GM19438 (cell line): ENCODE results near the gene NUP85.
A peak's percentile ranks its signal among the peaks of the same experiment; 100 is the strongest.
"Not testable (repeated sequence)": the region's sequence is repeated elsewhere in the genome, so short reads cannot be mapped to it uniquely, and the experiment has no call there.

Experiments
- ATAC-seq: cut with Tn5 transposase; IDR thresholded peaks from one replicate; pipeline ENCODE4 v1.9.1; 2021; ENCODE audit warnings: low read depth; ENCODE audit not compliant: unreplicated experiment

NUP85 gene

DNA sequence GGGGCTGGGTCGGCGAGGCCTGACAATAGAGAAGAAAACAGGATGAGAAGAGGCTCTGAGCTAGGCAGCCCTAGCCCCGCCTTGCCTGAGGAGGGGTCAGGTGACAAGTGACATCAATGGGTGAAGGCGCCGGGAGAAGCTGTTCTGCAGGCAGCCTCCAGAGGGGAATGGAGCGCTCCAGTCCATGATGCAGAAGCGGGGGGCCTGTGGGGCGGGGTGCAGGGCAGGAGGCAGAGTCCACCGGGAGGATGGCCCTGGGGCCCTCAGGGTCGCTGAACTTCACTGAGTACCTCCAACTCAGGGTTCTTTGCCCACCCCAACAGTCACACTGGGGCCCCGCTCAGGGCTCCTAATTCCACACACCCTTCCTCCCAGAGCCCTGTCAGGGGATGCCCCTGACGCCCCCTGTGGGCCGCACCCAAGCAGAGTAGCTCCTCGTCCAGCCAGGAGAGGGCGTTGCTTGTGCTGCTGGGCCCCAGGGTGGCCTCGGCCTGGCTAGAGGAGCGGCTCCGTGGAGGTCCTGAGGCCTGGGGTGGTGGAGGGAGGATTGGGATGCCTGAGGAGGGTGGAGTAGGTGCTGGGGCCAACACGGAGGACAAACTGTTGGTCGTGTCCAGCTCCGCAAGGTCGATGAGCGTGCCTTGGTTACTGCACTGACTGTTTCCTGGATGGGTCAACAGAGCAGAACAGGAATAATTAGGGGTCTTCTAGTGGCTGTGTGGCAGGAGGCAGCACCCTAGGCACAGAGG, 35.1 kb downstream of the NUP85 start:
- no peak for ATAC-seq

DNA sequence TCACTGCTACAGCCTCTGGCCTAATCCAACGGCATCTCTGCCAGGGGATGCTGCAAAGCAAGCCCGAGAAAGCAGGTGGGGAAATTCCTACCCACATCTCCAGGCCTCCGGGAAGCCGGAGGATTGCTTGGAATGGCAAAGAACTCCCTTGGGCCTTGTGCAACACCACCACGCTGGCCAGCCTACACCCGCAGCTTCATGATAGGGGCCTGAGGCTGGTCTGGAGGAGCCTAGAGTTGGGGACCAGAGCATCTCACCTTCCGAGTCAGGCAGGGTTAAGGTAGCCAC, 35.6 kb downstream of the NUP85 start:
- ATAC-seq = no peak

DNA sequence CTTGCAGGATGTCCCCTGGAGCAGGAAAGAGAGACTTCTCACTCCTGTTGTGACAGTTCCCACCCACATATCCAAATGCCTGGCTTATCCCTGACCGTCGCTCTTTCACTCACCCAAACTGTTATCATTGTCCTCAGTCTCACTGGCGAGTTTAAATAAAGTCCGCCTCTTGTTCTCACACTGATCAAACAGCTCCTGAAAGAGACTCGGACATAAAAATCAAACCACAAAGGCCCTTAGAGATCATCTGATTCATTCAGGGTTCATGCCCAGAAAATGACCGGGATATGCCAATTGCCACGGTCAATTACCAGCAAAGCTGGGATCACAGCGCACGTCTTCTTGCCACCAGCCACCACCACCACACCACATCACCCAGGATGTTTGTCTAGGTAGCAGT, 36.0 kb downstream of the NUP85 start:
- no peak for ATAC-seq

DNA sequence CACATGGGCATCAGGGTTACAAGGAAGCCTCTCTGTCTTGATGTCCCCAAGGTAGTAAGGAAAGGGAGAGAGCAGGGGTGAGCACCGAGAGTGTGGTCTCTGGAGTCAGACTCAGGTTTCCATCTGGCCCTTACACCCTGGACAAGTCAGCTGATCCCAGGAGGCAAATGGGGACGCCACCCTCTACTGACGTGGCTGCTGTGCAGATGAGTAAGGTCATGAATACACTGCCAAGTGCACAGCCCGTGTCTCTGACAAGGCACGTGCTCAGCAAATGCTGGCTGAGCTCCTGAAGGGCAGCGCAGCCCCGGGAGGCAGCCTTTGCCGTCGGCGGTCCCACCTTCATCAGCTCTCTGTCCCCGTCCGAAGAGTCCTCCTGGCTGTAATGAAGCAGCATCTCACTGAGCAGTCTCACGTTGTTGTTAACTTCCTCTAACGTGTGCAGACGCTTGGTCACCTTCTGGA, 36.5 kb downstream of the NUP85 start:
- no peak for ATAC-seq

DNA sequence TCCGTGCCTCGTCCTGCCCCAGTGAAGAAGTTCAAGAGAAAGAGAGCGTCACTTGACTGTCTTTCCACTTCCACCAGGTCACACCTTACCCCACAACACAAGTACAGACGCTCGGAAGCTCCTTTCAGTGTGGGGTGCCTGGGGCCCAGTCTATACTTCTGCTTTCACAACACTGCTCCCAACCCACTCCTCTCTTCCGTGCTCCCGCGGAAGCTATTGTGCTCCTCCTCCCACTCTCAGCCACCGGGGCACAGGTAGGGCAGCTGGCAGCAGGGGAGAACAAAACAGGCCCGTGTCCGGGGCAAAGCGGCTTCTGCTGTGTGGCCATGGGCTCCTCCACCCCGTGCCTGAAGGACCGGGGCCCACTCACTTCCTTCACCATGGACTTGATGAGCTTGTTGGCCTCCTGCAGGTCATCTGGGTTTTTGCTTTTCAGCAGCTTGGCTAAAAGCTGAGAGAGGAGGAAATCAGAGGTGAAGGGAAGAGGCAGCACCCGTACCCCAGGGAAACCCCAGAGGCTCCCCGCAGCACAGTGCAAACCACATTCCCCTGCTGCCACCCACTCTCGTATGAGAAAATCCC, 37.1 kb downstream of the NUP85 start:
- no peak for ATAC-seq

DNA sequence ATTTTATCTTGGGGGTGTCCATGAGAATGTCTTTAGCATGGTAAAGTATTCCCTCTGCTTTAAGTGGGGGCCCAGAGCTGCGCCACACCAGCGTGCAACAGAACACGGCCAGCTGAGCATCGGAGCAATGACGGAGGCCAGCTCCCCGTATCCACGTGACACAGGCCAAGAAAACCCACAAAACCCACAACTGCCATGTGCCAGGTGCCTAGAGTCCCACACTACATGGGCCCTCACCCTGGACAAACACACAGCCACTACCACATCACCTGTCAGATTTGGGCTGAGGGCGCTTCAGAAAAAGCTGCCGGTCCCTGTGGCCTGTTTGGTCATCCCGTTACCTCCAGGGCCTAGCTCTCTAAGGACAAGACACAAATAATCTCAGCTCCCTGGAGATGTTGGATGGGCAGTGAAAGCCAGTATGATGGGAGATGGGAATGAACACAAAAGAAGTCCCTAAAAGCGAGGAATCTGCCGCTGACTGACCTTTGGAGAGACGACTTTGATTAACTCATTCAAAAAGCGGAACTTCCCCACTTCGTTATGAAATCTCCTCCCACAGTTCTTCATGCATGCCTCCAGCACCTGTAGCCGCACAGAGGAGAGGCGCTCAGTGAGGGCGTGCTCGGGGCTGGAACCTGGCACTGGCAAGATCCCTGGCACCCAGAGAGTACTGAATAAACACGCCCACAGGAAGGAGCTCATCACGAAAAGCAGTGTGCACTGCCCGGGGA, 38.8 kb downstream of the NUP85 start:
- ATAC-seq = no peak

DNA sequence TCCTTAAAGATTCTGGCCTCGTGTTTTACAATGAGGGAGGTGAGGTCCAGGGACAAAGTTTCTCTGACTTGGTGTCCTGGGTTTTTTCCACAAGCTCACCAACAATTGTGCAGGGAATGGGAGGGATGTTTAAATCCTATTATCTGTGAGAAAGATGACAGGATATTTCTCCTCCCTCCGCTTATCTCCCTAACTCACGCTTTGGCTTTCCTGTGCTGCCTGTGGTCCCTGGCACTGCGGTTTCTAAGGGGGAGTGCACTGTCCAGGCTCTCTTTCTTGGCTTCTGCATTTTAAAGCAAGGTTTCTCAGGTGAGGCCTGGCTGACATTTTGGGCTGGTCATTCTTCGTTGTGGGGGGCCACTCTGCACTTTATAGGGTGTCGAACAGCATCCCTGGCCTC, 39.5 kb downstream of the NUP85 start:
- ATAC-seq = no peak

DNA sequence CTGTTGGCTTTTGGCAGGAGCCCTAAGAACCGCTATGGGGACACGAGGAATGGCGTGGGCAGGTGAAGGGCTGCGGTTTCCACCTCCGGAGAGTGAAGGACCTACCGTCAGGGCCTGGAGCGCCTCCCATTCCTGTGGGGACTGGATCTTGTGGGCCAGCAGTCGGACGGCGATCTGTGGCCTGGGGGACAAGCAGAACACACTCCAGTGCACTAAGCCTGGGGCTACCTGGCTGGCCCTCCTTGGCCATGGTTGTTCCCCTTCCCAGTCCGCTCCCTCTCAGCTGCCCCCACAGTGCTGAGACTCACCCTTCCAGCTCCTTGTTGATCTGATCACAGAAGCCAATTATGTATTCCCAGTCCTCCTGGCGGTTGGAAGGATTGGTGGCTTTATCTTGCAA, 40.9 kb downstream of the NUP85 start:
- ATAC-seq = no peak

DNA sequence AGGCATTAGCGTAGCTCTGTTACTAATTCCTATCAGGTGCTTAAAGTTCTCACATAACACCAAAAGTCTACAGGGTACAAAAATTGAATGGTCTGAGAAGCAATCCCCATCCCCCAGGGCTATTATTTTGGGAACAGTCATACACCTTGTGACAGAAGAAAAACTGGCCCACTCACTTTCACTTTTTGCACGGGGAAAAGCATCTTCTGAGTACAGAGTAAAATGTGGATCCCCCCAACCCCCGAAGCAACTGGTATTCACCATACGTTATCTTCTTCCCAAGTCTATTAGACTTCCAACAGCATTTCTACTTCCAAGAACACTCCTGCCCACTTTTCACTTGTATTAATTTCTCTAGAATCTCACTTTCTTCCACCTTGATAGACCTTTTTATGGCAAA, 44.1 kb downstream of the NUP85 start:
- ATAC-seq = no peak

DNA sequence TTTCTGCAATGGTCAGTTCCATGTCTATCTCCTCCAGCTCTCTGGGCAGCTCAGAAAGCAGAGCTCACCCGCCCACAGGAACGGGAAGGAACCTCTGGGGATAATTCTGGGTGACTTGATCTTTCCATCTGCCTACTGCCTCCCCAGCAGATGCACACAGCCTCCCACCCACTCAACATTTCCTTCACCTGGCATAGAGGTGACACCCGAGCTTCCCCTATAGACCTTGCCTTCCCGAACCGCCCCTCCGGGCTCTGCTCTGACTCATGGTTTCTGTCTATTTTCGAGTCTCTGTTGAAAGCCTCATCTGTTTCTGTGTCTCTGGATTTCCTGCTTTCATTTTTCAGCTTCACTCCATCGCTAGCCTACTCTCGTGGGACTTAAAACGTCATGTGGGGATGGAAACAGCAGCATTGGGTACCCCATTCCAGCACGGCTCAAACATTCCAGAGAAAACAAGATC, 44.6 kb downstream of the NUP85 start:
- ATAC-seq = peak; percentile 87

DNA sequence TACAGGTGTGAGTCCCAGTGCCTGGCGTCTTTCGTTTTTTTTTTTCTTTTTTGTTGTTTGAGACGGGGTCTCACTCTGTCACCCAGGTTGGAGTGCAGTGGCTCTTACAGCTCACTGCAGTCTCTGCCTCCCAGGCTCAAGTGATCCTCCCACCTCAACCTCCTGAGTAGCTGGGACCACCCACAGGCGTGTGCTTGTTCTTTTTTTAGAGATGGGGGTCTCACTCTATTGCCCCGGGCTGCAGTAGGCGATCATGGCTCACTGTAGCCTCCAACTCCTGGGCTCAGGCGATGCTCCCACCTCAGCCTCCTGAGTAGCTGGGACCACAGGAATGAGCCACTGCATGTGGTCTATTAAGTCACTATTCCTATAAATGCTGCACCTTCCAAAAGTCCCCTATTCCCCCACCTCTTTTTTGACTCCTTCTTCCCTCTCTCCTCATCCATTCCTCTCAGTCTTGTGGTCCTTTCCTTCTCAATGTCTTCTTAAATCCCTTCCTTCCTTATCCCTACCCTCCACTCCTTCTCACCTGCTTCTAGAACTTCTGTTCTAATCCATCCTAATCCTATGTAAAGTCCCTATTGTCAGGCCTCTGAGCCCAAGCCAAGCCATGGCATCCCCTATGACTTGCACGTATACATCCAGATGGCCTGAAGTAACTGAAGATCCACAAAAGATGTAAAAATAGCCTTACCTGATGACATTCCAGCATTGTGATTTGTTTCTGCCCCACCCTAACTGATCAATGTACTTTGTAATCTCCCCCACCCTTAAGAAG, 46.7 kb downstream of the NUP85 start:
- ATAC-seq = no peak

DNA sequence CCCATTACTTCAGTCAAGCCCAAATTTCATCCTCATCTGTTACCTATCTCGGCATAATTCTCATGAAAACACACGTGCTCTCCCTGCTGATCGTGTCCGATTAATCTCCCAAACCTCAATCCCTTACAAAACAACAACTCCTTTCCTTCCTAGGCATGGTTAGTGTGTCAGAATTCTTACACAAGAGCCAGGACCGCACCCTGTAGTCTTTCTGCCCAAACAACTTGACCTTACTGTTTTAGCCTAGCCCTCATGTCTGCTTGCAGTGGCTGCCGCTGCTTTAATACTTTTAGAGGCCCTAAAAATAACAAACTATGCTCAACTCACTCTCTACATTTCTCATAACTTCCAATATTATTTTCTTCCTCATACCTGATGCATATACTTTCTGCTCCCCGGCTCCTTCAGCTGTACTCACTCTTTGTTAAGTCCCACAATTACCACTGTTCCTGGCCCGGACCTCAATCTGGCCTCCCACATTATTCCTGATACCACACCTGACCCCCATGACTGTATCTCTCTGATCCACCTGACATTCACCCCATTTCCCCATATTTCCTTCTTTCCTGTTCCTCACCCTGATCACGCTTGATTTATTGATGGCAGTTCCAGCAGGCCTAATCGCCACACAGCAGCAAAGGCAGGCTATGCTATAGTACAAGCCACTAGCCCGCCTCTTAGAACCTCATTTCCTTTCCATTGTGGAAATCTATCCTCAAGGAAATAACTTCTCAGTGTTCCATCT, 50.6 kb downstream of the NUP85 start:
- not testable (repeated sequence) for ATAC-seq

DNA sequence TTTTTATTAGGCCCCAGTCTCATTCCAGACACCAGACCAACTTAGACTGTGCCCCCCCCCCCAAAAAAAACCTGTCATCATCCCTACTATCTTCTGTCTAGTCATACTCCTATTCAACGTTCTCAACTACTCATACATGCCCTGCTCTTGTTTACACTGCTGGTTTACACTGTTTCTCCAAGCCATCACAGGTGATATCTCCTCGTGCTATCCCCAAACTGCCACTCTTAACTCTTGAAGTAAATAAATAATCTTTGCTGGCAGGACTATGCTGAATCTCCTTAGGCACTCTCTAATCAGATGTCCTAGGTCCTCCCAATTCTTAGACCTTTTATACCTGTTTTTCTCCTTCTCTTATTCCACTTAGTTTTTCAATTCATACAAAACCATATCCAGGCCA, 51.7 kb downstream of the NUP85 start:
- ATAC-seq = not testable (repeated sequence)

DNA sequence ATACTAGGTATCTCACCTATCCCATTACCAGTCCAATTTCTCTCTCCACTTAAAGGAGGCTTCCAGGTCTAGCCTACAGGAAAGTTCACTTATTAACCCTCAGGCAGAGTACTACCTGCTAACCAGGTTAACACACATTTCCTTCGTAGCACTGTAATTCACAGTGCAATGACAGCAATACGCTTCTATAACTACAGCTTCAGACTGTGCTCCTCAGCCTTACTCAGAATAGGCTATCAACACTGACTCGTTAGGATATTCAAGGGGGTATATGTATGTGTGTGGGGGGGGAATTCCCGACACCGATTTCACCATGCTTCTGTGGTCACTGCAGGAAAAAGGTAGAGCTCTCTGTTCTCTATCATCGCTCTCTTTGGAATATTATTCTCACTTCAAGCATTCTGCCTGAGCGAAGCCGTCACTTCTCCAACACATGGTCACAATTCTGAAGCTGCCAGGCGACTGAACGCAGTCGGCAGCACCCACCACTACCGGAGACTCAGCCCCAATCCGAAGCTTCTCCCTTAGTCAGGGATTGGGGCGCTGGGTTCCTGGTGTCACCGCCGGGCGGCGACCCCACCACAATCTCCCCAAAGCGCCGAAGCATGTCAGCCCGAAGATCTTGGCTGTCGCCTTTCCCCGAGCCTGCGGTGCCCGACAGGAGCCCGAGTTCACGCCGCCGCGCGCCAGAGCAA, 55.3 kb downstream of the NUP85 start:
- peak; percentile 20 for ATAC-seq

DNA sequence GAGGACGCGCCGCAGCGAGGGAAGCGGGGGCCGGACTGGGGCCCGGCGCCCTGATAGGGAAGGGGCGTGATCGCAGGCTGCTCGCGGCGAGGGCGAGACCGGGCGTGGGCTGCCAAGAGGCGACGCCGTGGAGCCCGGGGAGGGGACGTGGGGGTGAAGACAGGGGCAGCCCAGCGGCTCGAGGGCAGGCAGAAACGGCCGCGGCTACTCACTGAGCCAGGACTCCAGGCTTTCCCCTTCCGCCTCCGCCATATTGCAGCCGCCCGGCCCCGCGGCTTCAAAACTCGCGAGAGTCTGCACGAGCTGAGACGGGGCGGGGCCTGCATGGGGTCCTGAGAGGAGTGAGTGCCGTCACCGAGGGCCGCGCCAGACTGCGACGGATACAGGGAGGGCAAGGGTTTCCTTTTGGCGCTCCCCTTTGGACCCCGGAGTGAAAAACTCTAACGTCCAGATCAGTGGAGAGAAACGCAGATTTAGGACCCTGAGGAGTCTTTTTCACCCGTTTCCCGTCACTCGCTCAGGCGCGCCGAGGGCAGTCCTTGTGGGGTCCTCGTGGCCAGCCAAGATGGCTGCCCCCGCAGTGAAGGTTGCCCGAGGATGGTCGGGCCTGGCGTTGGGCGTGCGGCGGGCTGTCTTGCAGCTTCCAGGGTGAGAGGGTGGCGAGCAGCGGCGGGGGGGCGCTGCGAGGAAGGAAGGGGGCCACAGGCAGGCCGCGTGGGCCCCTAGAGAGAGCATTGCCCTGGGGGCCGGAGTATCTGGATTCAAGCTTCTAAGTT, 56.0 kb downstream of the NUP85 start, which contains the start of the genes GGA3 and MRPS7:
Gene GGA3 (minus strand): TSS at position 271 of the 776 bp plus-strand sequence. CDS start 19 bp downstream, at position 252.
Gene MRPS7 (plus strand): TSS at position 544 of the 776 bp plus-strand sequence. CDS start 22 bp downstream, at position 566.
- peak; percentile 91 for ATAC-seq

DNA sequence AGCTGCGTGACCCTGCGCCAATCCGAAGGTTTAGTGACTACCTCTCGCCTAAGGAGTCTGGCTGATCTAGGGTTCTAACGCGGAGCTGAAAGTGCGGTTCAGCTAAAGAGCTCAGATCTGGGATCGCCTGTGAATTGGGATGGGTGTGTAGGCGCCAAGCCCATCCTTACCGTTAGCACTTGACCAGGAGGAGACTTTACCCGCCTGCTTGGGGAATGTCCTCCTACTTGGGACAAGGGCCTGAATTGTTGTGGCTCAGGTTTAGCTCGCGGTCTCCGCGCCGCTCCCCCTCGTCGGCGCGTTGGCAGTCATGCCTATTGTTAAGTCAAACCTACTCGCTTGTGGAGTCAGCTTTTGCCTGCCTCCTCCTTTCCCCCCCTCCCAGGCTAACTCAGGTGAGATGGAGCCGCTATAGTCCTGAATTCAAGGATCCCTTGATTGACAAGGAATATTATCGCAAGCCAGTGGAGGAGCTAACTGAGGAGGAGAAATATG, 56.7 kb downstream of the NUP85 start:
- ATAC-seq = no peak

DNA sequence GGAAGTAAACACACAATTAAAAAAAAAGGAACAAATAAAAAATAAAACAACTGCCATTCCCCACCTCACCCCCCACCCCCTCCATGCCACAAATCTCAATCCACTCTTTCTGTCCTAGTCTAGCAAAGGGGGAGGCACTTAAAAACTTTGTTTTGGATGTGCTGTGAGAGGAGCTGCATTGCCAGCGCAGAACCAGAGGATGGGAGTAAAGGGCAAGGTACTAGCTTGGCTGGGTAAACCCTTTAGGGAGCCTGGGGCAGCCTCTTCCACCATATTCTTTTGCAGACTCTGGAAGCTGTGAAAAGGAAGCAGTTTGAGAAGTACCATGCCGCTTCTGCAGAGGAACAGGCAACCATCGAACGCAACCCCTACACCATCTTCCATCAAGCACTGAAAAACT, 57.6 kb downstream of the NUP85 start:
- no peak for ATAC-seq

DNA sequence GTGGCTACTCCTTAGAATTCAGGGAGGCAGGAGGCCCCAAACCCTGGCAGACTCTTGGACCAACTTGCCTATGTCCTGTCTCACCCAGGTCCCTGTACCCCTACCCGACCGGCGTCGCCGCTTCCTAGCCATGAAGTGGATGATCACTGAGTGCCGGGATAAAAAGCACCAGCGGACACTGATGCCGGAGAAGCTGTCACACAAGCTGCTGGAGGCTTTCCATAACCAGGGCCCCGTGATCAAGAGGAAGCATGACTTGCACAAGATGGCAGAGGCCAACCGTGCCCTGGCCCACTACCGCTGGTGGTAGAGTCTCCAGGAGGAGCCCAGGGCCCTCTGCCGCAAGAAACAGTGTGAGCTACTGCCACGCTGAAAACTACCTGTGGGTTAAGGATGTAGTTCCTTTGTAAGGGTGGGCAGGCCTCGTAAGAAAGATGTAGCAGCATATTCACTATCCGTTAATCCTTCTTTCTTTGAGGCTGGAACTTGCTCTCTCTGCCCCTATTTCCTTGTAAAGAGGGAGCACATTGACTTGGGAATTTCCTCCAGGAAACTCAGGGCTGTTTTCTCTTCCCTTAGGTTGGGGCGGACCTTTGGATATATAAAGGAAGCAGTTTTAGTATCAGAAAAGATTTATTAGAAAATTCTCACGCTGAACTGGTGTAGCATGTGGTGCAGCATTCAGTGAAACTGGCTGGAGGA, 60.3 kb downstream of the NUP85 start:
- no peak for ATAC-seq
